Measurements from ENCODE around the gene GAS7.
"Not testable (repeated sequence)": the region's sequence is repeated elsewhere in the genome, so short reads cannot be mapped to it uniquely, and the experiment has no call there.

GAS7 gene

GRCh38 chr17:10013365-10014112 lies 184.9 kb downstream of the GAS7 start:
- DNase-seq = no peak

GRCh38 chr17:10010752-10011151 lies 187.7 kb downstream of the GAS7 start:
- no peak for DNase-seq

- DNase-seq = no peak
Measured at GRCh38 chr17:10003705-10004104, 194.7 kb downstream of the GAS7 start.

GRCh38 chr17:10002567-10003360 lies 195.6 kb downstream of the GAS7 start:
- not testable (repeated sequence) for DNase-seq

- DNase-seq = no peak
Measured at GRCh38 chr17:10001306-10001873, 197.0 kb downstream of the GAS7 start.

GRCh38 chr17:9999919-10000695 lies 198.3 kb downstream of the GAS7 start:
- no peak for DNase-seq

GRCh38 chr17:9998060-9998459 lies 200.3 kb downstream of the GAS7 start:
- no peak for DNase-seq

- DNase-seq = no peak
Measured at GRCh38 chr17:9994761-9995160, 203.6 kb downstream of the GAS7 start.

GRCh38 chr17:9991796-9992195 lies 206.6 kb downstream of the GAS7 start:
- no peak for DNase-seq

GRCh38 chr17:9991351-9991750 lies 207.1 kb downstream of the GAS7 start:
- DNase-seq = no peak

GRCh38 chr17:9987779-9988585 lies 210.4 kb downstream of the GAS7 start:
- peak in 1 of 2 experiments; percentile 29 for DNase-seq

GRCh38 chr17:9986754-9987382 lies 211.5 kb downstream of the GAS7 start:
- no peak for DNase-seq

GRCh38 chr17:9985646-9986045 lies 212.8 kb downstream of the GAS7 start:
- DNase-seq = no peak

GRCh38 chr17:9984768-9985167 lies 213.6 kb downstream of the GAS7 start:
- no peak for DNase-seq

GRCh38 chr17:9982159-9982558 lies 216.2 kb downstream of the GAS7 start:
- DNase-seq = peak in 1 of 2 experiments; percentile 64

- no peak for DNase-seq
Measured at GRCh38 chr17:9981344-9981915, 217.0 kb downstream of the GAS7 start.

GRCh38 chr17:9979463-9979995 lies 218.9 kb downstream of the GAS7 start:
- no peak for DNase-seq

- DNase-seq = no peak
Measured at GRCh38 chr17:9977180-9977575, 221.2 kb downstream of the GAS7 start.

GRCh38 chr17:9976283-9977179 lies 221.9 kb downstream of the GAS7 start:
- DNase-seq = peak; percentile 79 to 88

All from NCI-H526 (cell line).